ENCODE results near the gene ADRA2A. TPM values are rescaled to one million over a fixed set of nuclear protein-coding genes. Genes with fewer than 3 reads are reported as not detected.

ADRA2A gene
- total RNA-seq, 8 experiments from 2014 or later = 1.5 to 14.2 (median 3.1) TPM

- in situ Hi-C loops (cut with MboI; ENCODE audit: low pct_unique_long_range_greater_than_20kb in 2 of 9, low sequenced_read_pairs in 9 of 9, unreplicated experiment in 9 of 9) = no loop called here
- H3K4me1 ChIP-seq (replicated peaks in 1 of 2) = no peaks in the 10 kb centered on the region
- no peak for ATAC-seq (replicated peaks in 6 of 8)
- WGBS, 10 experiments = 73 to 100% methylated on average over 2 to 3 of the region's 8 CpGs; no CpG with 5 or more reads in 8 of the 10 experiments
- H3K4me3 ChIP-seq = no peak overlapping the region
- no peak overlapping the region for H3K27ac ChIP-seq
These were observed 29.3 kb downstream of the ADRA2A start for GRCh38 chr10:111106081-111106480.

- 0 to 90% (median 53%) methylated on average over 1 to 3 of the region's 4 CpGs; no CpG with 5 or more reads in 5 of the 10 experiments for WGBS, 10 experiments
- in situ Hi-C loops (cut with MboI; ENCODE audit: low pct_unique_long_range_greater_than_20kb in 2 of 9, low sequenced_read_pairs in 9 of 9, unreplicated experiment in 9 of 9) = no loop called here
- no peak overlapping the region for H3K4me3 ChIP-seq
- no peaks in the 10 kb centered on the region for H3K4me1 ChIP-seq (replicated peaks in 1 of 2)
- ATAC-seq (replicated peaks in 6 of 8) = no peak
- H3K27ac ChIP-seq = no peak overlapping the region
These were observed 30.2 kb downstream of the ADRA2A start for GRCh38 chr10:111107023-111107422.

- ATAC-seq (replicated peaks in 6 of 8) = no peak
These were observed 31.0 kb downstream of the ADRA2A start for GRCh38 chr10:111107846-111108245.

GRCh38 chr10:111108441-111108840 is 31.6 kb downstream of the ADRA2A start:
- no peak for ATAC-seq (replicated peaks in 6 of 8)
- no peak overlapping the region for H3K27ac ChIP-seq
- H3K4me1 ChIP-seq (replicated peaks in 1 of 2) = no peaks in the 10 kb centered on the region
- no peak overlapping the region for H3K4me3 ChIP-seq
- WGBS, 10 experiments = 96 to 100% (median 100%) methylated on average over 1 to 4 of the region's 6 CpGs; no CpG with 5 or more reads in 4 of the 10 experiments
- in situ Hi-C loops (cut with MboI; ENCODE audit: low pct_unique_long_range_greater_than_20kb in 2 of 9, low sequenced_read_pairs in 9 of 9, unreplicated experiment in 9 of 9) = no loop called here

More at GRCh38 chr10:111107846-111108245, 31.0 kb downstream of the ADRA2A start:
- Histone ChIP-seq H3K4me3 (no peak overlapping the region), H3K4me1 (replicated peaks in 1 of 2) (no peaks in the 10 kb centered on the region), H3K27ac (no peak overlapping the region)
- in situ Hi-C loops (cut with MboI; ENCODE audit: low pct_unique_long_range_greater_than_20kb in 2 of 9, low sequenced_read_pairs in 9 of 9, unreplicated experiment in 9 of 9) = no loop called here
- WGBS, 10 experiments = 83 to 100% (median 94%) methylated on average over 1 to 2 of the region's 4 CpGs; no CpG with 5 or more reads in 7 of the 10 experiments

- 31 to 88% (median 69%) methylated on average over 2 to 8 of the region's 8 CpGs for WGBS, 10 experiments
- Histone ChIP-seq H3K27ac (no peak overlapping the region), H3K4me1 (replicated peaks in 1 of 2) (no peaks in the 10 kb centered on the region), H3K4me3 (no peak overlapping the region)
- ATAC-seq (replicated peaks in 6 of 8) = peak in 1 of 8 experiments; percentile 17
- in situ Hi-C loops (cut with MboI; ENCODE audit: low pct_unique_long_range_greater_than_20kb in 2 of 9, low sequenced_read_pairs in 9 of 9, unreplicated experiment in 9 of 9) = no loop called here
These were observed 32.8 kb downstream of the ADRA2A start for GRCh38 chr10:111109501-111110242.

- ATAC-seq (replicated peaks in 6 of 8) = no peak
- Histone ChIP-seq H3K27ac (no peak overlapping the region), H3K4me3 (no peak overlapping the region), H3K4me1 (replicated peaks in 1 of 2) (no peaks in the 10 kb centered on the region)
- WGBS, 10 experiments = 35 to 97% (median 83%) methylated on average over 1 to 3 of the region's 3 CpGs
- in situ Hi-C loops (cut with MboI; ENCODE audit: low pct_unique_long_range_greater_than_20kb in 2 of 9, low sequenced_read_pairs in 9 of 9, unreplicated experiment in 9 of 9) = no loop called here
These were observed 33.9 kb downstream of the ADRA2A start for GRCh38 chr10:111110771-111111170.

- Histone ChIP-seq H3K4me3 (no peak overlapping the region), H3K27ac (no peak overlapping the region), H3K4me1 (replicated peaks in 1 of 2) (no peaks in the 10 kb centered on the region)
- ATAC-seq (replicated peaks in 6 of 8) = no peak
- 33 to 100% (median 67%) methylated on average over 1 of the region's 1 CpG; no CpG with 5 or more reads in 6 of the 10 experiments for WGBS, 10 experiments
- in situ Hi-C loops (cut with MboI; ENCODE audit: low pct_unique_long_range_greater_than_20kb in 2 of 9, low sequenced_read_pairs in 9 of 9, unreplicated experiment in 9 of 9) = no loop called here
These were observed 35.5 kb downstream of the ADRA2A start for GRCh38 chr10:111112333-111112732.

- 65 to 100% (median 86%) methylated on average over 1 to 4 of the region's 8 CpGs; no CpG with 5 or more reads in 2 of the 10 experiments for WGBS, 10 experiments
- ATAC-seq (replicated peaks in 6 of 8) = no peak
- in situ Hi-C loops (cut with MboI; ENCODE audit: low pct_unique_long_range_greater_than_20kb in 2 of 9, low sequenced_read_pairs in 9 of 9, unreplicated experiment in 9 of 9) = no loop called here
- H3K4me1 ChIP-seq (replicated peaks in 1 of 2) = no peaks in the 10 kb centered on the region
- H3K4me3 ChIP-seq = no peak overlapping the region
- no peak overlapping the region for H3K27ac ChIP-seq
These were observed 36.6 kb downstream of the ADRA2A start for GRCh38 chr10:111113238-111113960.

- in situ Hi-C loops (cut with MboI; ENCODE audit: low pct_unique_long_range_greater_than_20kb in 2 of 9, low sequenced_read_pairs in 9 of 9, unreplicated experiment in 9 of 9) = no loop called here
- 23 to 100% (median 85%) methylated on average over 1 to 6 of the region's 12 CpGs; no CpG with 5 or more reads in 3 of the 10 experiments for WGBS, 10 experiments
- H3K27ac ChIP-seq = no peak overlapping the region
- H3K4me3 ChIP-seq = no peak overlapping the region
- ATAC-seq (replicated peaks in 6 of 8) = peak in 4 of 8 experiments; percentile 21 to 94 (median 63)
- H3K4me1 ChIP-seq (replicated peaks in 1 of 2) = no peaks in the 10 kb centered on the region
These were observed 37.3 kb downstream of the ADRA2A start for GRCh38 chr10:111113961-111114757.

GRCh38 chr10:111114758-111115500 is 38.1 kb downstream of the ADRA2A start:
- ATAC-seq (replicated peaks in 6 of 8) = no peak
- no peak overlapping the region for H3K27ac ChIP-seq
- in situ Hi-C loops (cut with MboI; ENCODE audit: low pct_unique_long_range_greater_than_20kb in 2 of 9, low sequenced_read_pairs in 9 of 9, unreplicated experiment in 9 of 9) = no loop called here
- no peak overlapping the region for H3K4me3 ChIP-seq
- no peaks in the 10 kb centered on the region for H3K4me1 ChIP-seq (replicated peaks in 1 of 2)
- WGBS, 10 experiments = 50 to 100% (median 85%) methylated on average over 1 to 4 of the region's 12 CpGs; no CpG with 5 or more reads in 2 of the 10 experiments

- Histone ChIP-seq H3K27ac (no peak overlapping the region), H3K4me1 (replicated peaks in 1 of 2) (no peaks in the 10 kb centered on the region), H3K4me3 (no peak overlapping the region)
- WGBS, 10 experiments = 60 to 87% methylated on average over 1 to 4 of the region's 9 CpGs; no CpG with 5 or more reads in 8 of the 10 experiments
- in situ Hi-C loops (cut with MboI; ENCODE audit: low pct_unique_long_range_greater_than_20kb in 2 of 9, low sequenced_read_pairs in 9 of 9, unreplicated experiment in 9 of 9) = no loop called here
- no peak for ATAC-seq (replicated peaks in 6 of 8)
These were observed 39.4 kb downstream of the ADRA2A start for GRCh38 chr10:111116211-111116610.

- 84 to 100% (median 90%) methylated on average over 1 to 6 of the region's 16 CpGs; no CpG with 5 or more reads in 5 of the 10 experiments for WGBS, 10 experiments
- H3K4me1 ChIP-seq (replicated peaks in 1 of 2) = no peaks in the 10 kb centered on the region
- no peak overlapping the region for H3K4me3 ChIP-seq
- no peak for ATAC-seq (replicated peaks in 6 of 8)
- in situ Hi-C loops (cut with MboI; ENCODE audit: low pct_unique_long_range_greater_than_20kb in 2 of 9, low sequenced_read_pairs in 9 of 9, unreplicated experiment in 9 of 9) = no loop called here
- no peak overlapping the region for H3K27ac ChIP-seq
These were observed 40.1 kb downstream of the ADRA2A start for GRCh38 chr10:111116762-111117445.

Measured in motor neuron (in vitro differentiated cells).